IMR-90 (cell line): ENCODE results near the gene GRID2IP. TPM values are rescaled to one million over a fixed set of nuclear protein-coding genes. Genes with fewer than 3 reads are reported as not detected.

ENCODE experiments used
- ATAC-seq: fragments of 200-7000 bp; cut with Tn5 transposase; 2 replicates; pipeline ENCODE4 v1.9.1; 2020; ENCODE audit warnings: low read depth, mild to moderate bottlenecking, moderate library complexity
- BruUV-seq: library from RNA; stranded (reverse); fragments of 400-500 nt; replicated peaks from 2 replicates; lab custom pipeline; 2021; lab: Mats Ljungman, UMichigan
- CTCF ChIA-PET: fragments of 300-600 bp; formaldehyde crosslinking; extraction: SDS; loops from one replicate; lab custom pipeline; 2021; ENCODE audit warnings: antibody characterized with exemption; lab: Yijun Ruan, JAX
- POLR2A ChIA-PET: fragments of 300-600 bp; sonication (Branson Sonifier 250); formaldehyde crosslinking; loops from one replicate; lab custom pipeline; 2022; ENCODE audit warnings: antibody characterized with exemption; ENCODE audit not compliant: unreplicated experiment; lab: Charles Lee
- DNase-seq: peaks from one replicate; pipeline ENCODE4 v3.0.0; 2013
- H2AFZ ChIP-seq: replicated peaks from 2 replicates; pipeline ENCODE3; 2013; ENCODE audit warnings: low read length, mild to moderate bottlenecking; ENCODE audit not compliant: poor library complexity
- H2AK5ac ChIP-seq: 2 replicates; pipeline ENCODE4 v1.6.1; 2013; ENCODE audit warnings: low read depth, low read length, inconsistent platforms
- H2AK9ac ChIP-seq: replicated peaks from 2 replicates; pipeline ENCODE3; 2013; ENCODE audit warnings: mild to moderate bottlenecking, low read depth, low read length, moderate library complexity; ENCODE audit not compliant: poor library complexity
- H2BK120ac ChIP-seq: 2 replicates; pipeline ENCODE4 v1.6.1; 2013; ENCODE audit warnings: low read depth, low read length, inconsistent platforms
- H2BK15ac ChIP-seq: 3 replicates; pipeline ENCODE4 v1.6.1; 2013; ENCODE audit warnings: low read depth, low read length, inconsistent platforms
- H2BK20ac ChIP-seq: 2 replicates; pipeline ENCODE4 v1.6.1; 2013; ENCODE audit warnings: low read depth, mild to moderate bottlenecking, inconsistent platforms, low read length, moderate library complexity
- H2BK5ac ChIP-seq: 2 replicates; pipeline ENCODE4 v1.6.1; 2013; ENCODE audit warnings: mild to moderate bottlenecking, low read depth, low read length, inconsistent platforms; ENCODE audit not compliant: poor library complexity, severe bottlenecking
- H3K14ac ChIP-seq: replicated peaks from 2 replicates; pipeline ENCODE4 v1.6.1; 2013; ENCODE audit warnings: low read depth, low read length, inconsistent platforms
- H3K18ac ChIP-seq: 2 replicates; pipeline ENCODE4 v1.6.1; 2013; ENCODE audit warnings: low read depth, low read length, control low read depth
- H3K23ac ChIP-seq: 2 replicates; pipeline ENCODE4 v1.6.1; 2013; ENCODE audit warnings: low read depth, low read length, inconsistent platforms
- H3K27ac ChIP-seq: 2 replicates; pipeline ENCODE4 v1.5.1; 2013; ENCODE audit warnings: mild to moderate bottlenecking, control low read depth, low read length; ENCODE audit not compliant: insufficient read depth
- H3K27me3 ChIP-seq: 2 replicates; pipeline ENCODE4 v1.6.1; 2013; ENCODE audit warnings: low read length; ENCODE audit not compliant: control insufficient read depth, insufficient read depth
- H3K36me3 ChIP-seq: 2 replicates; pipeline ENCODE4 v1.6.1; 2013; ENCODE audit warnings: low read length, mixed read lengths; ENCODE audit not compliant: control insufficient read depth, insufficient read depth
- H3K4ac ChIP-seq: 2 replicates; pipeline ENCODE4 v1.6.1; 2013; ENCODE audit warnings: low read depth, low read length, inconsistent platforms
- H3K4me1 ChIP-seq: 2 replicates; pipeline ENCODE4 v1.6.1; 2013; ENCODE audit warnings: low read length, mixed read lengths; ENCODE audit not compliant: control insufficient read depth, insufficient read depth
- H3K4me2 ChIP-seq: 2 replicates; pipeline ENCODE4 v1.6.1; 2013; ENCODE audit warnings: low read depth, mild to moderate bottlenecking, control low read depth, low read length, moderate library complexity
- H3K4me3 ChIP-seq: 2 replicates; pipeline ENCODE4 v1.5.1; 2013; ENCODE audit warnings: low read depth, mild to moderate bottlenecking, control low read depth, low read length, moderate library complexity; ENCODE audit not compliant: insufficient read depth
- H3K56ac ChIP-seq: 2 replicates; pipeline ENCODE4 v1.6.1; 2013; ENCODE audit warnings: low read length, inconsistent platforms; ENCODE audit not compliant: insufficient read depth; ENCODE audit errors: extremely low read depth
- H3K79me1 ChIP-seq, 2 experiments: 2 replicates each; pipeline ENCODE4 v1.6.1; 2013; ENCODE audit warnings: low read length in 2 of 2, inconsistent platforms in 1 of 2, low read depth in 1 of 2
- H3K9ac ChIP-seq: 2 replicates; pipeline ENCODE4 v1.6.1; 2013; ENCODE audit warnings: low read depth, low read length, control low read depth
- H3K9me1 ChIP-seq: 2 replicates; pipeline ENCODE4 v1.6.1; 2013; ENCODE audit warnings: low read length, inconsistent platforms; ENCODE audit not compliant: insufficient read depth
- H3K9me3 ChIP-seq: 2 replicates; pipeline ENCODE4 v1.6.1; 2013; ENCODE audit warnings: low read length; ENCODE audit not compliant: control insufficient read depth, insufficient read depth
- H4K20me1 ChIP-seq: 2 replicates; pipeline ENCODE4 v1.6.1; 2013; ENCODE audit warnings: low read length, inconsistent platforms; ENCODE audit not compliant: insufficient read depth
- H4K5ac ChIP-seq: 2 replicates; pipeline ENCODE4 v1.6.1; 2013; ENCODE audit warnings: mild to moderate bottlenecking, low read depth, low read length, control low read depth
- H4K8ac ChIP-seq, 2 experiments: 2 replicates each; pipeline ENCODE4 v1.6.1; 2013; ENCODE audit warnings: low read depth in 2 of 2, low read length in 2 of 2, control low read depth in 1 of 2, inconsistent platforms in 1 of 2
- H4K91ac ChIP-seq: 2 replicates; pipeline ENCODE4 v1.6.1; 2013; ENCODE audit warnings: low read depth, low read length, inconsistent platforms; ENCODE audit not compliant: insufficient read depth
- BHLHE40 ChIP-seq: fragments of 150-350 bp; IDR thresholded peaks from 2 replicates; pipeline ENCODE4 v1.6.1; 2016; ENCODE audit warnings: mild to moderate bottlenecking, low read depth, low read length
- CEBPB ChIP-seq: IDR thresholded peaks from 2 replicates; pipeline ENCODE4 v1.6.1; 2012; ENCODE audit warnings: low read depth, low read length, improper control_type of control experiment
- FOS ChIP-seq: fragments of 150-350 bp; IDR thresholded peaks from 2 replicates; pipeline ENCODE4 v1.6.1; 2016; ENCODE audit warnings: low read depth, low read length
- MAFK ChIP-seq: IDR thresholded peaks from 2 replicates; pipeline ENCODE4 v1.6.1; 2012; ENCODE audit warnings: low read depth, low read length, improper control_type of control experiment
- MXI1 ChIP-seq: IDR thresholded peaks from 2 replicates; pipeline ENCODE4 v1.6.1; 2012; ENCODE audit warnings: low read depth, mild to moderate bottlenecking, low read length, moderate library complexity, borderline replicate concordance
- NFE2L2 ChIP-seq: fragments of 150-350 bp; IDR thresholded peaks from 2 replicates; pipeline ENCODE4 v1.6.1; 2016; ENCODE audit warnings: low read depth, mild to moderate bottlenecking, low read length
- RAD21 ChIP-seq: IDR thresholded peaks from 2 replicates; pipeline ENCODE4 v1.6.1; 2012; ENCODE audit warnings: low read length, improper control_type of control experiment
- RCOR1 ChIP-seq: IDR thresholded peaks from 2 replicates; pipeline ENCODE4 v1.6.1; 2012; ENCODE audit warnings: mild to moderate bottlenecking, low read length, improper control_type of control experiment; ENCODE audit not compliant: insufficient replicate concordance
- SMC3 ChIP-seq: fragments of 150-350 bp; IDR thresholded peaks from 2 replicates; pipeline ENCODE4 v1.6.1; 2016; ENCODE audit warnings: low read depth, mild to moderate bottlenecking, antibody characterized with exemption, low read length, moderate library complexity
- WGBS, 2 experiments: methylation state at CpG; one replicate each; pipeline versions ENCODE4 v1.1.5 to v1.1.7; 2013; ENCODE audit warnings: missing lambda C conversion rate in 2 of 2; ENCODE audit not compliant: insufficient read length in 1 of 2; ENCODE audit errors: extremely low coverage in 2 of 2; 5-methylcytosine and 5-hydroxymethylcytosine counted together
- dilution Hi-C: fragments of 300-500 bp; cut with HindIII; formaldehyde crosslinking; loops from one replicate; pipeline ENCODE4 v1.14.3; 2018; ENCODE audit warnings: low sequenced_read_pairs; ENCODE audit not compliant: unreplicated experiment
- in situ Hi-C: fragments of 300-500 bp; cut with MboI; formaldehyde crosslinking; loops from 3 replicates; pipeline ENCODE4 v1.14.3; 2019; ENCODE audit warnings: low sequenced_read_pairs, inconsistent platforms, mixed read lengths
- intact Hi-C: fragments of 100-400 bp; cut with micrococcal nuclease; formaldehyde crosslinking; loops from 2 replicates; pipeline ENCODE4 v1.10.0; 2022
- polyA plus RNA-seq, 3 experiments: library from polyadenylated mRNA; depleted of rRNA; stranded (reverse); fragments of >200 nt; gene quantifications; 2 replicates each; pipeline ENCODE4 v1.2.3, GENCODE V29; 2012; ENCODE audit warnings: low replicate concordance in 1 of 3
- total RNA-seq: library from RNA; depleted of rRNA; stranded (reverse); fragments of >200 nt; gene quantifications from 2 replicates; pipeline ENCODE4 v1.2.3, GENCODE V29; 2012
- TF ChIP-seq, protein P1 (sequence below): fragments of 150-350 bp; IDR thresholded peaks from 2 replicates; pipeline ENCODE4 v1.6.1; 2017; ENCODE audit warnings: mild to moderate bottlenecking, antibody characterized with exemption, low read length, low read depth
- TF ChIP-seq, protein P2 (sequence below): conservative IDR thresholded peaks from 2 replicates; pipeline ENCODE4 v1.5.1; 2012; ENCODE audit warnings: mild to moderate bottlenecking, low read depth, low read length, improper control_type of control experiment
- TF ChIP-seq, protein P3 (sequence below): fragments of 150-350 bp; IDR thresholded peaks from 2 replicates; pipeline ENCODE4 v1.6.1; 2016; ENCODE audit warnings: low read depth, mild to moderate bottlenecking, low read length, moderate library complexity, borderline replicate concordance

The GRID2IP gene
- total and polyA plus RNA-seq, 2 of the 4 experiments (the other 2 are of a cell fraction) = not detected

DNA sequence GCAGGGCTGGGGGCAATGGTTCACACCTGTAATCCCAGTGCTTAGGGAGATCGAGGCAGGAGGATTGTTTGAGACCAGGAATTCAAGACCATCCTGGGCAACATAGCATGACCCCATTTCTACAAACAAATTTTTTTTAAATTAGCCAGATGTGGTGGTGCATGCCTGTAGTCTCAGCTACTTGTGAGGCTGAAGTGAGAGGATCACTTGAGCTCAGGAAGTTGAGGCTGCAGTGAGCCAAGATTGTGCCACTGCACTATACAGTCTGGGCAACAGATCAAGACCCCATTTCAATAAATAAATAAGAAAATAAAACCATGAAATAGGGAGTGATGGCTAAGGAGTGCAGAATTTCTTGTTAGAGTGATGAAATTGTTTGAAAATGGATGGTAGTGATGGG lies 8.9 kb downstream of the GRID2IP start:
- POLR2A ChIA-PET = no interaction called here

More for the DNA sequence above, 8.9 kb downstream of the GRID2IP start:
- dilution Hi-C loops (no loop called here), in situ Hi-C loops (no loop called here), intact Hi-C loops (no loop called here)
- ATAC-seq (no peak), DNase-seq (no peak)
- Histone ChIP-seq H3K4me1 (no peaks in the 10 kb centered on the region), H2AFZ (no peak overlapping the region), H3K4ac (no peak overlapping the region), H4K5ac (no peak overlapping the region), H3K9me3 (no peaks in the 10 kb centered on the region), H3K56ac (no peak overlapping the region), H2BK5ac (no peak overlapping the region), H3K27me3 (peaks cover 17% of the 10 kb centered on the region; the same call in 1 of the 2 replicates), H2BK15ac (no peak overlapping the region), H3K23ac (no peak overlapping the region), H3K9ac (no peak overlapping the region), H3K36me3 (no peaks in the 10 kb centered on the region), H2AK5ac (no peak overlapping the region), H4K20me1 (no peaks in the 10 kb centered on the region), H3K27ac (no peak overlapping the region), H2BK120ac (no peak overlapping the region), H3K18ac (no peak overlapping the region), H3K4me3 (no peak overlapping the region), H3K79me1 (no peaks in the 10 kb centered on the region), H2BK20ac (no peak overlapping the region), H3K14ac (no peak overlapping the region), H3K9me1 (no peaks in the 10 kb centered on the region), H4K8ac (no peak overlapping the region), H3K4me2 (no peak overlapping the region), H4K91ac (no peak overlapping the region), H2AK9ac (no peak overlapping the region)
- no CpG with 5 or more reads among the region's 1 CpG for WGBS, 2 experiments
- TF ChIP-seq, protein P1, sequence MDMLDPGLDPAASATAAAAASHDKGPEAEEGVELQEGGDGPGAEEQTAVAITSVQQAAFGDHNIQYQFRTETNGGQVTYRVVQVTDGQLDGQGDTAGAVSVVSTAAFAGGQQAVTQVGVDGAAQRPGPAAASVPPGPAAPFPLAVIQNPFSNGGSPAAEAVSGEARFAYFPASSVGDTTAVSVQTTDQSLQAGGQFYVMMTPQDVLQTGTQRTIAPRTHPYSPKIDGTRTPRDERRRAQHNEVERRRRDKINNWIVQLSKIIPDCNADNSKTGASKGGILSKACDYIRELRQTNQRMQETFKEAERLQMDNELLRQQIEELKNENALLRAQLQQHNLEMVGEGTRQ = no peak
- TF ChIP-seq MXI1 (no peak), CEBPB (no peak), MAFK (no peak), RAD21 (no peak), SMC3 (no peak), RCOR1 (no peak), BHLHE40 (no peak), FOS (no peak), NFE2L2 (no peak)
- TF ChIP-seq, protein P2, sequence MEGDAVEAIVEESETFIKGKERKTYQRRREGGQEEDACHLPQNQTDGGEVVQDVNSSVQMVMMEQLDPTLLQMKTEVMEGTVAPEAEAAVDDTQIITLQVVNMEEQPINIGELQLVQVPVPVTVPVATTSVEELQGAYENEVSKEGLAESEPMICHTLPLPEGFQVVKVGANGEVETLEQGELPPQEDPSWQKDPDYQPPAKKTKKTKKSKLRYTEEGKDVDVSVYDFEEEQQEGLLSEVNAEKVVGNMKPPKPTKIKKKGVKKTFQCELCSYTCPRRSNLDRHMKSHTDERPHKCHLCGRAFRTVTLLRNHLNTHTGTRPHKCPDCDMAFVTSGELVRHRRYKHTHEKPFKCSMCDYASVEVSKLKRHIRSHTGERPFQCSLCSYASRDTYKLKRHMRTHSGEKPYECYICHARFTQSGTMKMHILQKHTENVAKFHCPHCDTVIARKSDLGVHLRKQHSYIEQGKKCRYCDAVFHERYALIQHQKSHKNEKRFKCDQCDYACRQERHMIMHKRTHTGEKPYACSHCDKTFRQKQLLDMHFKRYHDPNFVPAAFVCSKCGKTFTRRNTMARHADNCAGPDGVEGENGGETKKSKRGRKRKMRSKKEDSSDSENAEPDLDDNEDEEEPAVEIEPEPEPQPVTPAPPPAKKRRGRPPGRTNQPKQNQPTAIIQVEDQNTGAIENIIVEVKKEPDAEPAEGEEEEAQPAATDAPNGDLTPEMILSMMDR = no peak
- TF ChIP-seq, protein P3, sequence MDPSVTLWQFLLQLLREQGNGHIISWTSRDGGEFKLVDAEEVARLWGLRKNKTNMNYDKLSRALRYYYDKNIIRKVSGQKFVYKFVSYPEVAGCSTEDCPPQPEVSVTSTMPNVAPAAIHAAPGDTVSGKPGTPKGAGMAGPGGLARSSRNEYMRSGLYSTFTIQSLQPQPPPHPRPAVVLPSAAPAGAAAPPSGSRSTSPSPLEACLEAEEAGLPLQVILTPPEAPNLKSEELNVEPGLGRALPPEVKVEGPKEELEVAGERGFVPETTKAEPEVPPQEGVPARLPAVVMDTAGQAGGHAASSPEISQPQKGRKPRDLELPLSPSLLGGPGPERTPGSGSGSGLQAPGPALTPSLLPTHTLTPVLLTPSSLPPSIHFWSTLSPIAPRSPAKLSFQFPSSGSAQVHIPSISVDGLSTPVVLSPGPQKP = no peak
- CTCF ChIA-PET = no interaction called here
- no TSS peak for BruUV-seq
